HFFc6 (cell line): ENCODE results near the gene PML. TPM values are rescaled to one million over a fixed set of nuclear protein-coding genes. Genes with fewer than 3 reads are reported as not detected.
"Not testable (repeated sequence)": the region's sequence is repeated elsewhere in the genome, so short reads cannot be mapped to it uniquely, and the experiment has no call there.

Experiments
- DNase-seq: peaks from one replicate; pipeline ENCODE4 v3.0.0-alpha.2; 2018
- H3K27ac Mint-ChIP-seq: 2 replicates; pipeline ENCODE4 v1.8.0; 2020; ENCODE audit warnings: mild to moderate bottlenecking, mixed read lengths
- H3K27me3 Mint-ChIP-seq: 2 replicates; pipeline ENCODE4 v1.8.0; 2021; ENCODE audit warnings: mild to moderate bottlenecking, moderate library complexity, mixed read lengths; ENCODE audit not compliant: insufficient read depth
- H3K36me3 Mint-ChIP-seq: 2 replicates; pipeline ENCODE4 v1.8.0; 2021; ENCODE audit warnings: low read depth, mixed read lengths
- H3K4me1 Mint-ChIP-seq: 2 replicates; pipeline ENCODE4 v1.8.0; 2020; ENCODE audit warnings: low read depth, mixed read lengths
- H3K4me3 Mint-ChIP-seq: 2 replicates; pipeline ENCODE4 v1.8.0; 2020; ENCODE audit warnings: mild to moderate bottlenecking, moderate library complexity, mixed read lengths
- H3K9me3 Mint-ChIP-seq: 2 replicates; pipeline ENCODE4 v1.8.0; 2020; ENCODE audit warnings: mild to moderate bottlenecking, mixed read lengths
- total RNA-seq, 6 experiments: library from RNA; stranded (reverse); fragmentation: NEBNext Ultra II Directional; extraction: Animal tissue kit (Norgen Biotek cat#: 25700); gene quantifications; 2 replicates in 1 of 6; 3 replicates in 5 of 6; pipeline ENCODE4 v1.2.3, GENCODE V29; 2021
- TF ChIP-seq, protein P1 (sequence below): fragments of 200-600 bp; sonication (generic); IDR thresholded peaks from 2 replicates; pipeline ENCODE4 v1.5.0; 2021; ENCODE audit warnings: antibody characterized with exemption, mild to moderate bottlenecking

The PML gene
- total RNA-seq, 6 experiments from 2014 or later, result 45.2 to 51.8 (median 47.5) TPM

DNA sequence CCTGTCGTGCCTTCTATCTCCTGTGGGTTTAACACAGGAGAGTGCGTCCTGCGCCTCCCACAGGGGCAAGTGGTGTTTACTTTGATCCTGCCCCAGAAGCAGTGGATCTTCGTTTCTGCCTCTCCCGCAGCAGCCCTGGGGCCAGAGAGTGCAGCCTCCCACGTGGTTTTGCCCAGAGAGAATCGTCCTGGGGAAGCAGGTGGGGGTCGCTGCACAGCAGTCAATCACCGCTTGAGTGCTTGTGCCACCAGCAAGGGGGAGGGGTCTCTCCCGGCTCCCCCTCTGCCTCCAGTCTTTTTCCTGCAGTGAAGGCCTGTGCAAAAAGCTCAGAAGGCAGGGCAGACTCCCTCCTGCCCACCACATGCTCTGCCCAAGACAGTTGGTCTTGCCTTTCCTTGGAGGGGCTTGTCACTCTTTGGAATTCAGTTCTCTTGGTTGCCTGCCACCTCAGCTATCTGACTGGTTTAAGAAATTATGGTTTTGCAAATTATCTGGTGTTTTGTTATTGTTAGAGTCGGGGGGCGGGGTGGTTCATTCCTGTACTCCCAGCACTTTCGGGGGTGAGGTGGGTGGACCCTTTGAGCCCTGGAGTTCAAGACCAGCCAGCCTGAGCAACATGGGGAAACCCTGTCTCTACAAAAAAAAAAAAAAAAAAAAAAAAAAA, 29.3 kb upstream of the PML start:
- peak overlapping the region; percentile 52; the same call in 1 of the 2 replicates for H3K4me3 Mint-ChIP-seq
- no peaks in the 10 kb centered on the region for H3K27me3 Mint-ChIP-seq
- TF ChIP-seq, protein P1, sequence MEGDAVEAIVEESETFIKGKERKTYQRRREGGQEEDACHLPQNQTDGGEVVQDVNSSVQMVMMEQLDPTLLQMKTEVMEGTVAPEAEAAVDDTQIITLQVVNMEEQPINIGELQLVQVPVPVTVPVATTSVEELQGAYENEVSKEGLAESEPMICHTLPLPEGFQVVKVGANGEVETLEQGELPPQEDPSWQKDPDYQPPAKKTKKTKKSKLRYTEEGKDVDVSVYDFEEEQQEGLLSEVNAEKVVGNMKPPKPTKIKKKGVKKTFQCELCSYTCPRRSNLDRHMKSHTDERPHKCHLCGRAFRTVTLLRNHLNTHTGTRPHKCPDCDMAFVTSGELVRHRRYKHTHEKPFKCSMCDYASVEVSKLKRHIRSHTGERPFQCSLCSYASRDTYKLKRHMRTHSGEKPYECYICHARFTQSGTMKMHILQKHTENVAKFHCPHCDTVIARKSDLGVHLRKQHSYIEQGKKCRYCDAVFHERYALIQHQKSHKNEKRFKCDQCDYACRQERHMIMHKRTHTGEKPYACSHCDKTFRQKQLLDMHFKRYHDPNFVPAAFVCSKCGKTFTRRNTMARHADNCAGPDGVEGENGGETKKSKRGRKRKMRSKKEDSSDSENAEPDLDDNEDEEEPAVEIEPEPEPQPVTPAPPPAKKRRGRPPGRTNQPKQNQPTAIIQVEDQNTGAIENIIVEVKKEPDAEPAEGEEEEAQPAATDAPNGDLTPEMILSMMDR, result peak; percentile 66
- H3K4me1 Mint-ChIP-seq, result peaks cover 56% of the 10 kb centered on the region
- no peaks in the 10 kb centered on the region for H3K9me3 Mint-ChIP-seq
- peak overlapping the region; percentile 69 for H3K27ac Mint-ChIP-seq
- DNase-seq, result no peak
- no peaks in the 10 kb centered on the region for H3K36me3 Mint-ChIP-seq

DNA sequence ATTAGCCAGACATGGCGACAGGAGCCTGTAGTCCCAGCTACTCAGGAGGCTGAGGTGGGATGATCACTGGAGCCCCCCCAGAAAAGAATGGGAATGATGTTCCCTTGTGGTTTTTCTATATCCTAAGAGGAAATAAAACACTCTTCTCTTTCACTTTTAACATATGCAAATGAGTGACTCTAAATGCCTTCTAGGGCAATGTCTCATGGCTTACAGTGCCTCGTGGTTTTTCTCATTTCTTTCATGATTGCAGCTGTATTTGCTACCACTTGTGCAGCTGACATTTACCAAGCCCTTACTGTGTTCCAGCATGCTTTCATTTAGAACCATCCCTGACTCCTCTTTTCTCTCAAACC, 28.8 kb upstream of the PML start:
- peak; percentile 38 for DNase-seq
- Mint-ChIP-seq H3K4me1 (peaks cover 56% of the 10 kb centered on the region), H3K27me3 (no peaks in the 10 kb centered on the region), H3K9me3 (no peaks in the 10 kb centered on the region), H3K36me3 (no peaks in the 10 kb centered on the region), H3K4me3 (peak overlapping the region; percentile 52), H3K27ac (peak overlapping the region; percentile 83)
- TF ChIP-seq, protein P1, result no peak

DNA sequence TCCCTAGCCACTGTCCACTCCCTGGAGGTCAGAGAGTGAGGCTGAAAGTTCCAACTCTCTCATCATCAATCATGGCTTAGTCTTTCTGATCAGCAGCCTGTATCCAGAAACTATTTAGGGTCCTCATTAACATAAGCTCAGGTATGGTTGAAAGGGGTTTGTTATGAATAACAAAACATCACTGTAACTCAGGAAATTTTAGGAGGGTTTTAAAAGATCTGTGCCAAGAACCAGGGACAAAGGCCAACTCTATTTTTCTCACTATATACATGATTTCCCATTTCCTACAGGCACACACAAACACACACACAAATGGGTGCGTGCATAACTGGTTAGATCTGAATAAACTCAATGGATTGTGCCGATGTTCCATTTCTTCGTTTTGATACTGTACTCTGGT, 26.1 kb upstream of the PML start:
- DNase-seq, result no peak
- Mint-ChIP-seq H3K9me3 (no peaks in the 10 kb centered on the region), H3K4me1 (peaks cover 53% of the 10 kb centered on the region), H3K27ac (no peak overlapping the region), H3K27me3 (no peaks in the 10 kb centered on the region), H3K36me3 (no peaks in the 10 kb centered on the region), H3K4me3 (no peak overlapping the region)
- TF ChIP-seq, protein P1, result no peak

DNA sequence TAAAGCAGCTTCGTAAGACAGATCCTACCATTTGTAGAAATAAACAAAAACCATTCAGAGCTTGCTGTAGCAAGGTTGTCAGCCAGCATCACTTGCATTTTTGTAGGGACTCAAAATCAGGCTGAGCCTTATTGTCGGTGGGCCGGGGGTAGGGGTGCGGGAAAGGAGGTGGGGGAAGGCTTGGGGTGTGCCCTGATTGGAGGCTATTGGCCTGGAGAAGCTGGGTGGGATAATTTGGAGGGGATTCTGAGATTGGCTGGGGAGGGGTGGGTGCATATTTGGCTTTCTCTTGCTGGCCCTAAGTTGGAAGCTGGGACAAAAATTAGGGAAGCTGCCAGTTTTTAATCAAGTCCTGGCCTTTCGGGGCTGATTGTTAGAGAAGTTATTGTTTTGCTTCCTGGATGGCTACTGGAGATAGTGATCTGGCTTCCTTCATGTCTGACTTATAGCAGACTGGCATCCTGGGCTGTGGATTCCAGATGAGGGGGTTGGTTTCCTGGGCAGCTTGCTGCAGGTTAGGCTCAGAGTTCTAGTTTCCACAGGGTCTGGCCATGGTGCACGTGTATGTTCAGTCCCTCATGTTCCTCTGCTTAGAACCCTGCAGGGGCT, 25.3 kb upstream of the PML start:
- H3K27ac Mint-ChIP-seq, result peak overlapping the region; percentile 17; the same call in 1 of the 2 replicates
- no peaks in the 10 kb centered on the region for H3K27me3 Mint-ChIP-seq
- peaks cover 2% of the 10 kb centered on the region; the same call in 1 of the 2 replicates for H3K9me3 Mint-ChIP-seq
- TF ChIP-seq, protein P1, result no peak
- H3K4me1 Mint-ChIP-seq, result peaks cover 53% of the 10 kb centered on the region
- no peak overlapping the region for H3K4me3 Mint-ChIP-seq
- H3K36me3 Mint-ChIP-seq, result peaks cover 1% of the 10 kb centered on the region; the same call in 1 of the 2 replicates
- no peak for DNase-seq

DNA sequence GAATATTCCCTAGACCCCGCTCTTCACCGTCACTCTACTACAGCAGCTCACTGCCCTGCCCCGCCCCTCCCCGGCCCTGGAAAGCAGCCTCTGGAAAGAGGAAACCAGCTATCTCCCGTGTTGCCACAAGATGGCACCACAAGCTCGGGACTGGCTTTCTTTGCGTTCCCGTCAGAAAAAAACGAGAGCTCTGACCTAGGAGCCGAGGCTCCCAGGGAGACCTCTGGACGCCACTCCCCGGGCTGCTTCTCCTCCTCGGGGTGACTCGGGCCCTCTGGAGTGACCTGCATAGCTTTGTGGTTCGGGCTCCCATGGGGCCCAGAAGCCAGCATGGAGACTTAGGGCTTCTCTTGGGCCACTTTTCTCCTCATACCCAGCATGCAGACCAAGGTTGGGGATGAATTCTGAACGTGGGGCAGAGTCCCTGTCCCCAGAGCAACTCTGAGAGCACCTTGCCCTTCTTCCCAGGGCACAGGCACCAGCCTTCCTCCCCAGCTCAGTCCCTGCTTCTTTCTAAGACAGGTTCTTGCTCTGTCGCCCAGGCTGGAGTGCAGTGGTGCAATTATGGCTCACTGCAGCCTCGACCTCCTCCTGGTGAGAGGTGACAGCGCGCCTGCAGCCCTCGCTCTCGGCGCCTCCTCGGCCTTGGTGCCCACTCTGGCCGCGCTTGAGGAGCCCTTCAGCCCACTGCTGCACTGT, 21.4 kb upstream of the PML start:
- peaks cover 4% of the 10 kb centered on the region; the same call in 1 of the 2 replicates for H3K36me3 Mint-ChIP-seq
- peaks cover 3% of the 10 kb centered on the region for H3K27me3 Mint-ChIP-seq
- DNase-seq, result peak; percentile 73
- H3K27ac Mint-ChIP-seq, result no peak overlapping the region
- TF ChIP-seq, protein P1, result peak; percentile 88
- peaks cover 28% of the 10 kb centered on the region for H3K4me1 Mint-ChIP-seq
- peak overlapping the region; percentile 52; the same call in 1 of the 2 replicates for H3K4me3 Mint-ChIP-seq
- peaks cover 4% of the 10 kb centered on the region; the same call in 1 of the 2 replicates for H3K9me3 Mint-ChIP-seq

DNA sequence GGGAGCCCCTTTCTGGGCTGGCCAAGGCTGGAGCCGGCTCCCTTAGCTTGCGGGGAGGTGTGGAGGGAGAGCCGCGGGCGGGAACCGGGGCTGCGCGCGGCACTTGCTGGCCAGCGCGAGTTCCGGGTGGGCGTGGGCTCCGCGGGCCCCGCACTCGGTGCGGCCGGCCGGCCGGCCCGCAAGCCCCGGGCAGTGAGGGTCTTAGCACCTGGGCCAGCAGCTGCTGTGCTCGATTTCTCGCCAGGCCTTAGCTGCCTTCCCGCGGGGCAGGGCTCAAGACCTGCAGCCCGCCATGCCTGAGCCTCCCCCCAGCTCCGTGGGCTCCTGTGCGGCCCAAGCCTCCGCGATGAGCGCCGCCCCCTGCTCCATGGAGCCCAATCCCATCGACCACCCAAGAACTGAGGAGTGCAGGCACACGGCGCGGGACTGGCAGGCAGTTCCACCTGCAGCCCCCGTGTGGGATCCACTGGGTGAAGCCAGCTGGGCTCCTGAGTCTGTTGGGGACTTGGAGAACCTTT, 20.8 kb upstream of the PML start:
- not testable (repeated sequence) for DNase-seq, H3K4me3 Mint-ChIP-seq, H3K36me3 Mint-ChIP-seq, H3K27ac Mint-ChIP-seq, H3K27me3 Mint-ChIP-seq, H3K9me3 Mint-ChIP-seq
- H3K4me1 Mint-ChIP-seq, result peaks cover 22% of the 10 kb centered on the region

DNA sequence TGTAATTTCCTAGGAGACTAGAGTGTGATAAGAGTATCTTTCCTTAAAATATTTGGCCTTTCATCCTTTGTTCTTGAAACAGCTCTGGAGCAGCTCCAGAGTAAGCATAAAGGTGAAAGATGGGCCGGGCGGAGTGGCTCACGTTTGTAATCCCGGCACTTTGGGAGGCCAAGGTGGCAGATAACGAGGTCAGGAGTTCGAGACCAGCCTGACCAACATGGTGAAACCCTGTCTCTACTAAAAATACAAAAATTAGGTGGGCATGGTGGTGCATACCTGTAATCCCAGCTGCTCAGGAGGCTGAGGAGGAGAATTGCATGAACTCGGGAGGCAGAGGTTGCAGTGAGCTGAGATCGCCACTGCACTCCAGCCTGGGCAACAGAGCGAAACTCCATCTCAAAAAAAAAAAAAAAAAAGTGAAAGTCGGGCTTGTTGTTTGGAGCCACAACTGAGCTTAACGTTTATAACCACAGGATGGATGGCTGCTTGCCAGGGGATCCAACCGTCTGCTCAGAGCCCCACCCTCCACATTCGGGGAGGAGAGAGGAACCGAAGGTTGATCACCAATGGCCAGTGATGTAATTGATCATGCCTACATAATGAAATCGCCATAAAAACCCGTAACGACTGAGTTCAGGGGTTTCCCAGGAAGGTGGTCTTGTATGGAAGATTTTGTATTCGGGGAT, 18.9 kb upstream of the PML start:
- not testable (repeated sequence) for H3K27me3 Mint-ChIP-seq, DNase-seq, H3K27ac Mint-ChIP-seq, H3K4me3 Mint-ChIP-seq, H3K36me3 Mint-ChIP-seq, H3K9me3 Mint-ChIP-seq
- H3K4me1 Mint-ChIP-seq, result peaks cover 12% of the 10 kb centered on the region
